Endodermal cell (in vitro differentiated cells): ENCODE data around the gene NLK. TPM values are rescaled to one million over a fixed set of nuclear protein-coding genes. Genes with fewer than 3 reads are reported as not detected.

ENCODE experiments used
- DNase-seq: peaks from one replicate; pipeline ENCODE4 v3.0.0-alpha.2; 2017
- H3K27ac ChIP-seq: 2 replicates; pipeline ENCODE4 v1.5.1; 2013; ENCODE audit warnings: mild to moderate bottlenecking, low read depth, low read length, moderate library complexity
- H3K27me3 ChIP-seq: 2 replicates; pipeline ENCODE4 v1.6.1; 2013; ENCODE audit warnings: mild to moderate bottlenecking, low read length, moderate library complexity; ENCODE audit not compliant: insufficient read depth, control insufficient read depth, poor library complexity, severe bottlenecking
- H3K36me3 ChIP-seq: 2 replicates; pipeline ENCODE4 v1.7.0; 2013; ENCODE audit warnings: mild to moderate bottlenecking, low read length, moderate library complexity; ENCODE audit not compliant: control insufficient read depth, insufficient read depth
- H3K4me1 ChIP-seq: one replicate; pipeline ENCODE4 v1.7.0; 2013; ENCODE audit warnings: low read length; ENCODE audit not compliant: control insufficient read depth, insufficient read depth
- H3K4me3 ChIP-seq: 2 replicates; pipeline ENCODE4 v1.5.1; 2013; ENCODE audit warnings: mild to moderate bottlenecking, low read length, moderate library complexity
- H3K9ac ChIP-seq: 2 replicates; pipeline ENCODE4 v1.6.1; 2013; ENCODE audit warnings: mild to moderate bottlenecking, low read length, moderate library complexity; ENCODE audit not compliant: poor library complexity, severe bottlenecking; ENCODE audit errors: extremely low read depth
- H3K9me3 ChIP-seq: 2 replicates; pipeline ENCODE4 v1.6.1; 2013; ENCODE audit warnings: mild to moderate bottlenecking, low read length, moderate library complexity; ENCODE audit not compliant: control insufficient read depth
- H3K27ac Mint-ChIP-seq: 2 replicates; pipeline ENCODE4 v1.8.0; 2020; ENCODE audit warnings: mixed read lengths
- H3K27me3 Mint-ChIP-seq: 2 replicates; pipeline ENCODE4 v1.8.0; 2021; ENCODE audit warnings: mild to moderate bottlenecking, mixed read lengths; ENCODE audit not compliant: insufficient read depth
- H3K36me3 Mint-ChIP-seq: 2 replicates; pipeline ENCODE4 v1.8.0; 2020; ENCODE audit warnings: low read depth, mixed read lengths
- H3K4me1 Mint-ChIP-seq: 2 replicates; pipeline ENCODE4 v1.8.0; 2020; ENCODE audit warnings: mixed read lengths
- H3K4me3 Mint-ChIP-seq: 2 replicates; pipeline ENCODE4 v1.8.0; 2020; ENCODE audit warnings: mild to moderate bottlenecking, moderate library complexity, mixed read lengths
- H3K9me3 Mint-ChIP-seq: 2 replicates; pipeline ENCODE4 v1.8.0; 2020; ENCODE audit warnings: mild to moderate bottlenecking, mixed read lengths
- CTCF ChIP-seq: fragments of 200-600 bp; sonication (generic); conservative IDR thresholded peaks from 2 replicates; pipeline ENCODE4 v1.5.0; 2021; ENCODE audit warnings: antibody characterized with exemption, mild to moderate bottlenecking
- WGBS, 2 experiments: methylation state at CpG; one replicate each; pipeline versions ENCODE4 v1.1.5 to v1.1.7; 2013; ENCODE audit warnings: missing lambda C conversion rate in 2 of 2, mixed read lengths in 1 of 2; ENCODE audit not compliant: insufficient coverage in 1 of 2, insufficient read length in 1 of 2; 5-methylcytosine and 5-hydroxymethylcytosine counted together
- long read RNA-seq, 4 experiments: library from polyadenylated mRNA in 2 of 4; library from RNA in 1 of 4; library from capped mRNA in 1 of 4; stranded (forward) in 3 of 4; unstranded in 1 of 4; transcript quantifications; one replicate each; pipeline ENCODE4 v2.0.0, GENCODE V29; 2020 to 2021; ENCODE audit warnings: inconsistent platforms in 1 of 4
- polyA plus RNA-seq, 2 experiments: library from polyadenylated mRNA; stranded (reverse); fragments of 50-300 nt; gene quantifications; one replicate each; pipeline ENCODE4 v1.2.3, GENCODE V29; 2013
- total RNA-seq, 2 donors: library from RNA; stranded (reverse); fragmentation: NEBNext Ultra II Directional in 1 of 2; extraction: Animal tissue kit (Norgen Biotek cat#: 25700) in 1 of 2; gene quantifications; 2 replicates in 1 of 2; 3 replicates in 1 of 2; pipeline ENCODE4 v1.2.1, GENCODE V29; 2021

NLK gene
- 10 to 100 TPM; 49.2 to 50.3 TPM for total RNA-seq
- polyA plus RNA-seq (2013, experiment 1 of 2) = 29.8 TPM
- polyA plus RNA-seq (2013, experiment 2 of 2) = 26.1 TPM
- long read RNA-seq, experiment 1, full-length matches to known transcripts = 6 of 14 reads
- long read RNA-seq, experiment 1, partial matches to known transcripts = 3 of 14 reads
- long read RNA-seq, experiment 1, other reads (novel, unspliced or antisense) = 5 of 14 reads
- long read RNA-seq, experiment 2, full-length matches to known transcripts = 16 of 24 reads
- long read RNA-seq, experiment 2, partial matches to known transcripts = 3 of 24 reads
- long read RNA-seq, experiment 2, other reads (novel, unspliced or antisense) = 5 of 24 reads
- long read RNA-seq, experiment 3, full-length matches to known transcripts = 9 of 23 reads
- long read RNA-seq, experiment 3, partial matches to known transcripts = 1 of 23 reads
- long read RNA-seq, experiment 3, other reads (novel, unspliced or antisense) = 13 of 23 reads
- long read RNA-seq, experiment 4, partial matches to known transcripts = 0 of 10 reads
- long read RNA-seq, experiment 4, other reads (novel, unspliced or antisense) = 10 of 10 reads

GRCh38 chr17:28042657-28042720 lies at the start of gene NLK:
NLK (plus strand) TSS chr17:28042677; CDS start chr17:28042874, 197 bp downstream.
- H3K9me3 ChIP-seq = no peaks in the 10 kb centered on the region
- Mint-ChIP-seq H3K4me3 (peak within 1 kb of the TSS; percentile 87), H3K9me3 (peaks cover 6% of the 10 kb centered on the region), H3K4me1 (peaks cover 49% of the 10 kb centered on the region), H3K27me3 (no peaks in the 10 kb centered on the region), H3K27ac (peak within 1 kb of the TSS; percentile 80), H3K36me3 (peaks cover 14% of the 10 kb centered on the region)
- H3K27me3 ChIP-seq = no peaks in the 10 kb centered on the region
- no peaks in the 10 kb centered on the region for H3K36me3 ChIP-seq
- no peak within 1 kb of the TSS for H3K27ac ChIP-seq
- H3K4me3 ChIP-seq = peak within 1 kb of the TSS; percentile 80
- DNase-seq = no peak
- H3K9ac ChIP-seq = peak within 1 kb of the TSS; percentile 36
- H3K4me1 ChIP-seq = peaks cover 13% of the 10 kb centered on the region
- TF ChIP-seq CTCF = no peak
- WGBS, 2 experiments = no CpG with 5 or more reads among the region's 1 CpG

- DNase-seq = no peak
- Mint-ChIP-seq H3K36me3 (no peaks in the 10 kb centered on the region), H3K27ac (no peak overlapping the region), H3K9me3 (no peaks in the 10 kb centered on the region), H3K4me1 (peaks cover 24% of the 10 kb centered on the region), H3K27me3 (peaks cover 9% of the 10 kb centered on the region), H3K4me3 (no peak overlapping the region)
- Histone ChIP-seq H3K27ac (no peak overlapping the region), H3K36me3 (no peaks in the 10 kb centered on the region), H3K9ac (no peak overlapping the region), H3K9me3 (no peaks in the 10 kb centered on the region), H3K4me3 (no peak overlapping the region), H3K27me3 (no peaks in the 10 kb centered on the region), H3K4me1 (peaks cover 8% of the 10 kb centered on the region)
- WGBS, 2 experiments = 94 to 96% methylated on average over 3 of the region's 3 CpGs
- no peak for TF ChIP-seq CTCF
Measured at GRCh38 chr17:27993161-27993695, 49.2 kb upstream of the NLK start.

- H3K9me3 ChIP-seq = no peaks in the 10 kb centered on the region
- H3K27ac ChIP-seq = no peak overlapping the region
- H3K36me3 ChIP-seq = no peaks in the 10 kb centered on the region
- no peaks in the 10 kb centered on the region for H3K27me3 ChIP-seq
- no peak for DNase-seq
- Mint-ChIP-seq H3K9me3 (no peaks in the 10 kb centered on the region), H3K4me3 (no peak overlapping the region), H3K27me3 (peaks cover 8% of the 10 kb centered on the region), H3K27ac (no peak overlapping the region), H3K4me1 (peaks cover 30% of the 10 kb centered on the region), H3K36me3 (no peaks in the 10 kb centered on the region)
- WGBS, 2 experiments = 93 to 97% methylated on average over 6 to 7 of the region's 7 CpGs
- TF ChIP-seq CTCF = no peak
- no peak overlapping the region for H3K4me3 ChIP-seq
- H3K9ac ChIP-seq = no peak overlapping the region
- H3K4me1 ChIP-seq = peaks cover 10% of the 10 kb centered on the region
Measured at GRCh38 chr17:27993723-27994310, 48.7 kb upstream of the NLK start.
